Stimulated activated CD4-positive, alpha-beta T cell treated with anti-CD3 and anti-CD28 coated beads, Interleukin-1b, Interleukin-23, amount 100 ng/mL, for 24 hours (primary cell): Measurements from ENCODE around the gene CFAP57.

Experiments
- DNase-seq, 4 experiments: peaks; one replicate each; pipeline ENCODE4 v3.0.0-alpha.2; 2020; ENCODE audit warnings: low read depth in 4 of 4, low spot score in 1 of 4

The CFAP57 gene

DNA sequence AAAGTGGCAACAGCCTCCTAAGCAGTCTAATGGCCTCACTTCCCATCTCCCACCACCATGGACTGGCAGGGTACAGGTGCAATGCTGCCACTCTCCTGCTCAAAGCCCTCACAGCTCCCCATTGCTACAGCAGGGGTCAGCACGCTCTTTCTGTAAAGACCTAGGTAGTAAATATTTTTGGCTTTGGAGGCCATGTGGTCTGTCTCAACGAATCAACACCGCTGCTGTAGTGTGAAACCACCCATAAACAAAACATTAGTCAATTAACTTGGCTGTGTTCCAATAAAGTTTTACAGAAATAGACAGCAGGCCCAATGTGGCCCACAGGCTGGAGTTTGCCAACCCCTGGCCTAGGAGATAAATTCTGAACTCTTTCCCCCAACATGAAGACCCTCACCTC lies 53.0 kb downstream of the CFAP57 start:
- DNase-seq = no peak

DNA sequence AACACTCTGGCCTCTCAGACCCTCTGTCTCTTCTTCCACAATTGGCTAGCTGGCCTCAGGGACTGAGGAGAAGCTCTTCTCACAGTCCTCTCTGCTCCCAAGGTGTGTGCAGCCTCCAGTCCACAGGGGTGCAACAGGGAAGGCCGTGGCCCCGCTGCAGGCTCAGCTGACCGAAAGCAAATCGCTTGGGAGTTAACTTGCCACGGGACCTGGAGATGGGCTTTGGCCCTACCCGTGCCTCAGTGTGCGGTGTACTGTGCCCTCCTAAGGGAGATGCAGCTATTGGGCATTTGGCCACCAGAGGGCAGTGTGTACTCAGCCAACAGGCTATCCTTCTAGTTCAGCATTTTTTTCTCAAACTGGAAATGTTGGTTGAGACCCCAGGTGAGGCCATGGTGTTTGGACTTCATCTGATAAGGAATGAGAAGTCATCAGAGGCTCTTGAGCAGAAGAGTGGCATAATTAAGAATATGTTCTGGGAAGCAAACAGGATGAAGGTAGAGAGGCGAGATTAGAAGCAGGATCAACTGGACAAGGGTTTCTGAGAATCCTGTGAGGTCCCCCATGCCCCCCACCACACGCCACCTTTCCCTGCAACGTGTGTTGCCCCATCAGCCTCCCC lies 55.1 kb downstream of the CFAP57 start:
- peak; percentile 76 to 93 (median 78) for DNase-seq

DNA sequence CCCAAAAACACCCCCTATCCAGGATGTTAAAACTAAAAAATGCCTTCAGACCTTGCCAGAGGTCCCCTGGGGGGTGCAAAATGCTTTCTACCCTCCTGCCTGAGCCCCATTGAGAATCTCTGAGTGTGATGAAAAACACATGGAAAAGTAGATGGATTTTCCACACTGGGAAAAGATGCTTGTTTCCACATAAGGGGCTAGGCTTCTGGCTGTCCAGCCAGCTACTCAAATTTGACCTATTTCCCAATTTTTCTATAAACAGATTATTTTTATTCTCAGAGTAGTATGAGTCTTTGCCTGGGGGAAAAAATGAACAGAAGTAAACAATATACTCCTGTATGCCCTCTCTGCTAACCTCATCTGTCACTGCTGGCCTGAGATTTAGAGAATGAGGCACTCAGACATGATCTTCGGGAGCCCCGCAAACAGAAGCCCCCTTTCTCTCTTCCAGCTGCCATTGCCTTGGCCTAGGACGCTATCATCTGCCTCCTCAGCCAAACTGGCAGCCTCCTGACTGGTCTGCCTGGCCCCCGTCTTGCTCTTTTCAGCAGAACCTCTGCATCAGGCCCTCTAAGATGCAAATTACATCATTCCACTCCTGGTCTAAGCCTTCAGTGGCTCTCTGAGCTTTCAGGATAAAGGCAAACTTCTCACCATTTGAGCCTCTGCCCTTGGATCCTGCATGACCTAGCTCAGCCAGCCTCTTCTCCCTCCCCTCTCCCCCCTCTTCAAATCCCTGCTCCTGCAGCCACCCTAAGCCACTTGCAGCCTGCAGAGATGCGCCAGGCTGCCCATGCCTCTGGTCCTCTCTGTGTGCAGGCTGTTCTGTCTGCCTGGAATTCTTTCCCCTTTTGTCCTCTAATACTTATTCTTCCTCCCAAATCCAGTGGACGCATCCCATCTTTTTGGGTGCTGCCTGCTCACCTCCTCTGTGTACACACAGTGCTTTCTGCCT lies 58.0 kb downstream of the CFAP57 start:
- DNase-seq = no peak

GRCh38 chr1:43232074-43232473 lies 59.9 kb downstream of the CFAP57 start:
- no peak for DNase-seq

GRCh38 chr1:43232482-43232881 lies 60.4 kb downstream of the CFAP57 start:
- DNase-seq = no peak

GRCh38 chr1:43233631-43234030 lies 61.5 kb downstream of the CFAP57 start:
- DNase-seq = no peak

- no peak for DNase-seq
These were observed 62.1 kb downstream of the CFAP57 start for GRCh38 chr1:43234267-43234666.

DNA sequence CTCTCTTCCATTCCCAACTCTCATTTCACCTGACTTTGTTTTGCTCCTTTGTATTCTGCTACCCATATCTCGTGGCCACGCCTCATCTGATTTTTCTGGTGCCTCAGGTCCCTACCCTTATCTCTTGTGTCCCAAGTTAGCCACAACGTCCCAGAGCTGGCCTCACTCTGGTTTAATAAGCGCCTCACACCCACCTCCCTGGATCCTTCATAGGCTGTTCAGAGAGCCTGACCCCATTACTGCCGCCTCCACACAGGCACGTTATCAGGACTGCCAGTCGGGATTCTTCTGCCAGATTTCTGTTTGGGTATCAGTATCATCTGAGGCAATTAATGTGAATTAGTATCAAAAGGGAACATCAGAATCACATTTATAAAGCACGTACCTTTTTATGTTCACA lies 62.9 kb downstream of the CFAP57 start:
- DNase-seq = no peak

DNA sequence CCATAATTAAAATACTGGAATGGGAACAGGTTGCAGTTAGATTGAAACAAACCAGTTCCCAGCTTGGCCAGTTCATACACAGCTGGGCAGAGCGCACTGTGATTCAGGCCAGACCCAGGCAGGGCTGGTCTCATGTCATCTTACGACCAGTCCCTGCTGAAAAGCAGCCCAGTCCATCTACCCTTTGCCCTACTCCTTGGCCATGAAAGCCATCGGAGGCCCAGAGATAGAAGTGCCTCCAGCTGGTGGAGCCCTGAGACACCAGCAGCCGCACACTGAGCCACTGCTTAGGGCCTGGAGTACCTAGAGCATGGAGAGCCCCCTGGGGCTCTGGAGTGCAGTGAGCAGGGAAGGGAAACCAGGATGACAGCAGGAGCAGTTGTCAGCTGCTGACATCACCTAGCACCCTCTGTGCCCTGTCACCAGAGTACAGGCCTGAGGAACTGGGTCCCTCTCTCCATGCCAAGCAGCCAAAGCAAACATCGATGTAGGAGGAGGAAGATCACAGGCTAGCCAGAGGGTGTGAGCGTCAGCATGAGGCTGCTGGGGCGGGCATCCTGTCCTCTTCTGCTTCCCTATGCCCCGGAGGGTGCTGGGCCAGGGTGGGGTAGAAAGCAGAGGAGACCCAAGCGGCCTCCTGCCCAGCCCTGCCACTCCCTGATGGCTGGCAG lies 63.5 kb downstream of the CFAP57 start:
- no peak for DNase-seq

DNA sequence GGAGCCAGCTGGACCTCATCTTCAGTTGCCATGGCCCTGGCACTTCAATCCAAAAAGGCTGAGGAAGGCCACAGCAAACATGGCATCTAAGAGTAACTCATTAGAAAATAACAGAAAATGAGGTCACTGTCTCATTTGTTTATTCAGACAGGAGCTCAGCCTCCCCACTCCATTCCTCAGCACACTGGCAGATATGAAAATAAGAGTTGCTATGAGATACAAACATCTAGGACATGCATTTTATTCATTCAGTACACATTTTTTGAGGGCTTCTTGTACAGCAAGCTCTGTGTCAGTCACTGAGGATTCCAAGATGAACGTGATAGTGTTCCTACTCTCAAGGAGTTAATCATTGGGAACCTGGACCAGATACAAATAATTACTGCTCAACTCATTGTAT lies 65.0 kb downstream of the CFAP57 start:
- DNase-seq = no peak

DNA sequence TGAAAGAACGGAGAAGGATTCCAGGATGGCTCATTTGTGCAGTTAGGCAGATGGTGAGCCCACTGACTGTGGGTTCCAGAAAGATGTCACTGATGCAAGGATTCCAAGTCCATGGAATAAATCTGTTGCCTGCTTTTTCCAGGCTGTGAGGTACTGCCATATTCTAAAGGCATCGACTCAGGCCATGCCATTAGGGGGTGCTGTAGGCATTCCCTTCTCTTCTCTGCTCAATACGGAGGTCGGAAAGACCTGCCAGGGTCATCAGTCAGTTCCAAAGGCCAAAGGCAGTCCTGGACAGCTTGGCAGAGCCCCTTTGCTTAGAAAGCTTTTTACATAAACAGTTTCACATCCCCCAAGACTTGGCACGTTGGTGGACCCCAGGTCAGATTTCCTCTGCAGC lies 66.0 kb downstream of the CFAP57 start:
- peak in 1 of 4 experiments; percentile 7 for DNase-seq

DNA sequence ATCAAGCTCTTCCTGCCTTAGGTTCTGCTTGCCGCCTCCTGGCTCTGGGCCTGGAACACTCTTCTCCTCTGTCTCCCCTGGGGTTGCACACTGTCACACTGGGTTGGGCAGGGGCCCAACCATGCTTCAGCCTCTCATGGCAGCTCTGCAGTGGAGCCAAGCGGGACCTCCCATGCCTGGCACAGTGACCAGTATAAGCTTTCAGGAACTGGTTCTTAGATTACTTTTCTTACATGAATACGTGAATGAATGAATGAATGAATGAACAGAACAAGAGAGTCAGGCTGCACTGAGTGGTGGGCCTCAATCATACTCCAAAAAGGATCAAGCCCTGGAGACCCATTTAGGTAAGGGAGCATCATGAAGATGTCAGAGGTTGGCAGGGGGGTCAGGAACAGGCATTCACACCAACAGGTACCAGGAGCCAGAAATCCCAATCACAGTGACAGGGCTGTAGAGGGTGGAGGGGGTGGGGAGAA lies 66.9 kb downstream of the CFAP57 start:
- DNase-seq = no peak

GRCh38 chr1:43239484-43239883 lies 67.4 kb downstream of the CFAP57 start:
- DNase-seq = no peak

DNA sequence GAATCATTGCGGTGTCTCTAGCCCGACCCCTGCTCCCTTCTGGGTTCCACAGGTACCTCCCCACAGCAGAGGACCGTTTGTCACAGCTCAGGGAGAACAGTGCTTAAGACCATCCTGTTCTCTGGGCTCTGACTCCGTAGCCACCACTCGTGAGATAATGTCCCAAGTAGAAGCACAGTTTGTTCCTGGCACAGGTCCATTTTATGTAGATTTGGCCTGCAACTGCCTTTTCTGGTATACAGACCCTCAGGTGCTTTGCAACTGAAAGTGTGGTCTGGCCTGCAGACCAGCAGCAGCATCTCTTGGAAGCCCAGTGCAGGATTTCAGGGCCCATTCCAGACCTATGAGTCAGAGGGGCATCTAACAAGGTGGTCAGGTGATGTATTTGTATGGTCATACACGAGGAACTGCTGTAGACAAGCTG lies 69.3 kb downstream of the CFAP57 start:
- no peak for DNase-seq

DNA sequence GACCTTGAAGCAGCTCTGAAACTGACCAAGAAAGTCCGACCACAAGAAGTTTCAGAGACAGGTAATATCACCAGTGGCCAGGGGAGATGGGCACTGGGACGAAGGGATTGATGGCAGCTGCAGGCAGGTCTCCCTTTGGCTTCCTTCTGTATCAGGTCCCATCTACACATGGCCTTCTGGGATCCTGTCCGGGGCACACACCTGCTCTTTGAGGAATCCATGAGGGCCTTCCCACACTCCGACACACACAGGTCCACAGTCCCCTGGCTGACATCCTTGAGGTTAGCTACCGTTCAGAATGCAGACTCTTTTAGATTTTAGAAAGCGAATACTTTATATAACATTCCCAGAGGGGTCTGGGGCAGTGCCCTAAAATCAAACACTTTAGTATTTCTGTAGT lies 71.2 kb downstream of the CFAP57 start:
- DNase-seq = no peak

DNA sequence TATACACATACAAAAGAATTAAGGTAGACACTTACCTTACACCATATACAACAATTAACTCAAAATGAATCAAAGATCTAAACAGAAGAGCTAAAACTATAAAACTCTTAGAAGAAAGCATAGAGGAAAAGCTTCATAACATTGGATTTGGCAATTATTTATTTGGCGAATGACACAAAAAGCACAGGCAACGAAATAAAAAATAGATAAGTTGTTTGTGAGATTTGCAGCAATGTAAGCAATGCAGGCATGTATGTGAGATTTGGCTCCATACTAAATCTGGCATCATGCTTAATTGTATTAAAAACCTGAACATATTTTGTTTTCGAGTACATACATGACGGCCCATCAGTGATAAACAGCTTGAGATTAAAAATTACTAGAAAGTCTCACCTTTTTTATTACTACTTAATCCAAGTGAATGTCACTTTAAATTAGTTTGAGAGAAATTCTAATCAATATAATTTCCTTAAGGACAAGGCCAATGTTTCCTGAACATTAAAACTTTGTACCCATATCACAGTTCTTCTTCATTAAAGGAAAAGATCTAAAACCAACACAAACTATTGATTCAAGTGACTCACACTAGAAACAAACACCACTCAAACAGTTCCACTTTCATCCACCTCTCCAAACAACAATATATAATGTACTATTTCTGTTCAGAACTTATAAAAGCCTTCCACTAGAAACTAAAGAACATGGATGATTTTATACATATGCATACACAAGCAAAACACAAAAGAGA lies 74.5 kb downstream of the CFAP57 start:
- DNase-seq = no peak

DNA sequence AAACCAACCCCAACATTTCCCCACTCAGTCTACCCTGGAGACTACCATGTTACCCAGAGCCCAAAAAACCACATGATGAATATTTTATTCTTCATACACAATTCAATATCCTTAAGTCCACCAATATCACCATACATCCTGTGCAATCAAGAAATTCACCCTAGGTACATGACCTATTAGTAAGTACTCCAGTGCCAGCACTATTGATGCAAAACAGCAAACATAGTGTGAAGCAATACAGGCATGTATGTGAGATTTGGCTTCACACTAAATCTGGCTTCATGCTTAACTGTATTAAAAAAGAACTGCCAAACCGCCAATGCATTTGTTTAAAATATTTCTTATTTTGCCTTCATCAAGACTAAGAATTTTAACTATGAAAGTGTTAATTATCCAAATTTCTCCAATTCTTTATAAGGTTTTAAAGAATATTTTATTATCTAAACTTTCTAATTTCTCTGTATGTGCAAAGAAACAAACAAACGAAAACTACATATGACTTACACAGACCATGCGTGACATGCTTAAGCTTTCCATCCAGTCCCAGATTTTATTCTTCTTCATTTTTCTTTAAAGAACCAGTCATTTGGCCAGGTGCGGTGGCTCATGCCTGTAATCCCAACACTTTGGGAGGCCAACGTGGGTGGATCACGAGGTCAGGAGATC lies 75.3 kb downstream of the CFAP57 start:
- no peak for DNase-seq

GRCh38 chr1:43250351-43250761 lies 78.2 kb downstream of the CFAP57 start:
- DNase-seq = no peak

DNA sequence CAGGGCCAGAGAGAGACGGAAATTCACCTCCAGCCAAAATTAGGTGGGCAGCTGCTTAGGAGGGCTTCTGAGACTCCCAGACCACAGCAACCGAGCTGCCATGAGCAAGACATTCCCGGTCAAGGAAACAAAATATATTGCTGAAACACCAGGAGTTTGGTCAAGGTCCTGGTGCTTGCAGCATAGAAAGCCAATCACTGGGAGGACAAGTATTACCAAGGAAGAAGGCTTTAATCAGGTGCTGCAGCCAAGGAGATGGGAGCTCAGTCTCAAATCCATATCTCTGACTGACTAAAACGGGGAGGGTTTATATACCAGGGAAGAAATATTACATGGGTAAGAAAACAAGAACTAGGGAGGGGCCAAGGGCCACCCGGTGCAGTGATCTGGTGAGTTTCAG lies 78.9 kb downstream of the CFAP57 start:
- DNase-seq = no peak

DNA sequence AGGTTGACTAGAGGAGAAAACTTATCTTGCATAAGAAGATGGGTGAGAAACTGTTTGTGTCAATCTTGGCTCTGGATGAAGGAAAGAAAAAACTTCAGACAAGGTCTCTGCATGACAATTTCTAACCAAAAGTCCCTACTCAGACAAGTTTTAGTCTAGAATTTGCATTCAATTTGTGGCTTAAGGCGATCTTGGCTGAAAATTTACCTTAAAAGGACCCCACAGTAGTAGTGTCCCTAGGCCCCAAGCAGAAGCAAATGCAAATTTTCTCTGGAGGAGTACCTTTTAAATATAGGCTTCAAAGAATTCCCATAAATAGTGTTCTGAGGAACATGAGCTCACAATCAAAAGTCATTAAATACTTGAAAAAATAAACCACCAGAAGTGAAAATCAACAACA lies 80.1 kb downstream of the CFAP57 start:
- no peak for DNase-seq

- DNase-seq = no peak
These were observed 81.0 kb downstream of the CFAP57 start for GRCh38 chr1:43253173-43253572.
